ENCODE data around the gene SNN.
A peak's percentile ranks its signal among the peaks of the same experiment; 100 is the strongest.

SNN gene

DNA sequence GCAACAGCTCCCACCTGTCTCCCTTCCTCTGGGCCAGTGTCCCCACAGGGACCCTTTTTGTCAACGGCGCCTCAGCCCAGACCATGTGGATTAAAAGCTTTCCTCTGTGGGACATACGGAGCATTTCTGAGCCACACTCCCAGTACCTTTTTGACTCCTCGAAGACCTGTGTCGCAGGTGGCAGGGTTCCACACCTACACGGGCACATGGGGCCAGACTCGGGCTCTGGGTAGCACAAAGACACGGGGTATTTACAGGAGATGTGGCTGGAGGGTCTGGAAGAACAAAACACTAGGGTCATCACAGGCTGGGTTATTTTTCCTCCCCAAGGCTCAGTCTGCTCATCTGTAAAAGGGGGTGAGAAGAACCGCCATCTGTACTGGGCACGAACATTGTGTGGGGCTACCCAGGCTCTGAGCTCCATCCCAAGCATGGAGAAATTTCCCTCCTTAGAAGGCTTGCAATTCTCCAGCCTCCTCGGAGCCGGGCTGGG, 32.5 kb upstream of the SNN start:
- DNase-seq: no peak

DNA sequence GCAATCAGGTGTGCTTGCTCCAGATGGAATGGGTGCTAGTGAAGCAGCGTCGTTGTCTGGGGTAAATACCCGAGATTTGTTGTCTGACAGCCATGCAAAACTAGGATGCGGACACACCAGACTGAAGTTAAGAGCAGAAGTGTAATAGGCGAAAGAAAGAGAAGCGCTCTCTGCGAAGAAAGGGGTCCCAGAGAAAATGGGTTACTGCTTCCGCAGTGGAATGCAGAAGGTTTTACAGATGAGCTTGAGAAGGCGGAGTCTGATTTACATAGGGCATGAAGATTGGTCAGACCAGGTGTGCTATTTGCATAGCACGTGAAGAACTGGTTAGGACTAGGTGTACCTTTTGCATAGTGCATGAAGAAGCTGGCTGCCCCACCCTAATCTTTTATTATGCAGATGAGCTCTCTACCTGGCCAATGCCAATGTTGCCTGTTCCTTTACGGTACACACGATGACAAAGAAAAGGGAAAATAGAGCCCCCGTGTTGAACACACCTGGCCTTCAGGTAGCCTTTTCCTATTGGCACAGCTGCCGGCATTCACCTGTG, 32.0 kb upstream of the SNN start:
- no peak for DNase-seq

DNA sequence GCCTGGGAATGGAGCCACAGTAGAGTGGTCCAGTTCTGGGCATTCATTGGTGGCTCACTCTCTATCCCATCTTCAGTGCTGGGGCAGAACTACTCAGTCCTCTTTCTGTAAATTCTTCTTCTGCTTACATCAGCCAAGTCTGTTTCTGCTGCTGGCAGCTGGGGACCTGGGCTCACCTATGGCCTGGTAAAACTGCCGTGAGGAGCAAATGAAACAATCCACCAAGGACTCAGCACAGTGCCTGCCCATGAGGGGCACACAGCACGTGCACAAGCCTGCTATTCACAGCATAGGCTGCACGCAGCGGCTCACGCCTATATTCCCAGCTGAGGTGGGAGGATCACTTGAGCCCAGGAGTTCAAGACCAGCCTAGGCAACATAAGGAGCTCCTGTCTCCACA, 30.9 kb upstream of the SNN start:
- DNase-seq: no peak

DNA sequence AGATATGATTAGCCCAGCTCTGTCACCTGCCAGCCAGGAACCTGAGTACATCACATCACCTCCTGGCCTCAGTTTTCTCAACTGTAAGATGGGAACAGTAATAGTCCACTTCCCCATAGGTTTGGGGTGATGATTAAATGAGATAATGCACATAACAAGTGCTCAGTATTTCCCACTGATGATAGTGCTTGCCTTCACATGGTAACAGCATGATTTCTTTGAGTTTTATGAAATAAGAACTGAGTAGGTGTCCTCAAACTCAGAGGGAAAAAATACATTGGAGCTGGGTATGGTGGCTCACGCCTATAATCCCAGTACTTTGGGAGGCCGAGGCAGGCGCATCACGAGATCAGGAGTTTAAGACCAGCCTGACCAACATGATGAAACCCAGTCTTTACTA, 30.1 kb upstream of the SNN start:
- DNase-seq: no peak

DNA sequence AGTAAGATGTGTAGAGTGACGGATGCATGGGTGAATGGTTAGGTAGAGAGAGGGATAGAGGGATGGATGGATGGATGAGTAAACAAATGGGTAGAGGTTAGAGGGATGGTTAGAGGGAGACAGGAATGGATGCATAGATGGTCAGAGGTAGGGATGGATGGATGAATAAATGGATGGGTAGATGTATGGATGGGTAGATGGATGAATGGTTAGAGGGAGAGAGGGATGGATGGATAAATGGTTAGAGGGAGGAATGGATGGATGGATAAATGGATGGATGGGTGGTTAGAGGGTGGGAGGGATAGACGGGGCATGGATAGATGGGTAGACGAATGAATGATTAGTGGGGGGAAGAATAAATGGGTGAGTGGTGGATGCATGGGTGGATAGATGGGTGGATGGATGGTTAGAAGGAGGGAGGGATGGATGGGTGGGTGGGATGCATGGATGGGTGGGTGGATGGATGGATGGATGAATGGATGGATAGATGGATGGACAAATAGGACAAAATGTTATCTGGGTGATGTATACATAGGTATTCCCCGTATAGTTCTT, 29.2 kb upstream of the SNN start:
- no peak for DNase-seq

DNA sequence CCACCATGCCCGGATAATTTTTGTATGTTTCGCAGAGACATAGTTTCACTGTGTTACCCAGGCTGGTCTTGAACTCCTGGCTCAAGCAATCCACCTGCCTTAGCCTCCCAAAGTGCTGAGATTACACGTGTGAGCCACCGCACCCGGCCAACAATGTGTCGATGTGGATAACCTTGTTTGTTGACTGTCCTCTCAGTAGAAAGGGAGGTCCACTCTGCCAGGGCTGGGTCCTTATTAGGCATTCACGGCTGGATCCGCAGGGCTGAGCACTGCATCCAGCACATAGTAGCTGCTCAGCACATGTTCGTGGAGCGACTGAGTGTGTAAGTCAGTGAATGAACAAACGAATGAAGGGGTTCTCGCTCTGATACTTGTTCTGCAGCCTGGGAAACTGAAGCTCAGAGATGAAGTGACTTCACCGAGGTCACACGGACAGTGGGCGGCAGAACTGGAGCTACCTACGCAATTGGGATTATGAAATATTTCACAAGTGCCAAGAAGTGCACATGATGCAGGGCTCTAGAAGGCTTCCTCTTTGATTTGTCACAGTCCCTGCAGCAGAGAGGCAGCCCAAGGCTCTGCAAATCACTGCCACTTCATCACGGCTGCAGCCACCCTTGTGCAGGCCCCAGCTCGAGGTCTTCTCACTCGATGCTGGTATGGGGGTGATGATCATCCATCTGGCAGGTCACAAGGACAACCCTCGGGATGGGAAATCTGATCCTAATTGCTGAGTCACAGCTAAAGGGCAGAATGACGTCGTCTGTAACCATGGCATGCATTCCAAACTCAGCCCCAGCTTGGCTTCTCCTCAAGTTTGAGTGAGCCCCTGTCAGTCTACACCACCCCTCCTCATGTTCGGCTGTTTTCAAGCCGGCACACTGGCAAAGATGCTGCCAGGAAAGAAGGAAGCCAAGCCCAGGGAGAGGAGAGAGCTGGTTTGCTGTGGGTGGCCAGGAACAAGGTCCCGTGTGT, 28.0 kb upstream of the SNN start:
- no peak for DNase-seq

DNA sequence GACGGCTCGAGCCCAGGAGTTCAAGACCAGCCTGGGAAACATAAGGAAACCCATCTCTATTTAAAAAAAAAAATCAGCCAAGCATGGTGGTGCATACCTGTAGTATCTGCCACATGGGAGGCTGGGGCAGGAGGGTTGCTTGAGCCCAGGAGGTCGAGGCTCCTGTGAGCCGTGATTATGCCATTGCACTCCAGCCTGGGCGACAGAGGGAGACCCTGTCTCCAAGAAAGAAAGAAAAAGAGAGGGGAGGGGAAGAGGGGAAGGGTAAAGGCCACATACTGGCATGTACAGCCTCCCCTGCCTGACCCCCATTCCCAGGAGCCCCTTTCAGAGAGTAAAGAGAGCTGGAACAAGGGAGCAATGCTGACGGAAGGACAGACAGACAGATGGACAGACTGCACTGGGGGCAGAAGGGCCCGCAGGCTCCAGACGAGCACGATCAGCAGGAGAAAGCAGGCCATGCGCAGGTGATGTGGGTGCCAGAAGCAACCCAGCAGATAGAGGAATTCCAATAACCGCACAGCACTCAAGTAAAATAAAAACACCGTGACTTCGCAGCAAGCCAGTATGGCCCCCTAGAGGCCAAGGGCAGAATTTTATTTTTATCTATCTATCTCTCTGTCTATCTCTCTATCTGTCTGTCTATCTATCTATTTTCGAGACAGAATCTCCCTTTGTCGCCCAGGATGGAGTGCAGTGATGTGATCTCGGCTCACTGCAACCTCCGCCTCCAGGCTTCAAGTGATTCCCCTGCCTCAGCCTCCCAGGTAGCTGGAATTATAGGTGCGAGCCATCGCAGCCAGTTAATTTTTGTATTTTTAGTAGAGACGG, 27.1 kb upstream of the SNN start:
- DNase-seq: no peak

DNA sequence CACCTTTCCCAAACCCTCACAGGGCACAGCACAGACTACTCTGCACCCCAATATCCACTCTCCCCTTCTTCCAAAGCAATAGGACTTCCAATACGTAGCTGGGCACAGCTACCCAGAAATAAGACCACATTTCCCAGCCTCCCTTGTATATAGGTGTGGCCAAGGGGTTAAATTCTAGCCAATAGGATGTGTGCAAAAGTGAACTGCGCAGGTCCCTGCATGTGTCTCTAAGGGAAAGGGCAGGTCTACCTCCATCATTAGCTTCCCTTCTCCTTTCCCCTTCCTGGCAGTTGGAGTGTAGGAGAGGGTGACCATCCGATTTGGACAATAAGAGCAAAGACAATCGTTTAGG, 25.5 kb upstream of the SNN start:
- DNase-seq: no peak

DNA sequence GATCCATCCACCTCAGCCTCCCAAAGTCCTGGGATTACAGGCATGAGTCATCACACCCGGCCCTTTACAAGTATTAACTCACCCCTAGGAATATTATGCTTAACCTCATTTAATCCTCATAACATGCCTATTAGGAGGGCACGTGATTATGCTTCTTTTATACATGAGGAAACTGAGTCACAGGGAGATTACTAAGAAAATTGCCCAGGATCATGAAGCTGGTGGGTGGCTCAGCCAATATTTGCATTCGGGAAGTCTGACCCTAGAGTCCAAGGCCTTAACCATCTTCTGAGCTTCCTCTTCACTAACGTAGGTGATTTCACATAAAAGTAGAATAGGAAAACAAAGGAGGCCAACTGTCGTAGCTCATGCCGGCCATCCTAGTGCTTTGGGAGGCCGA, 19.0 kb upstream of the SNN start:
- DNase-seq: no peak

DNA sequence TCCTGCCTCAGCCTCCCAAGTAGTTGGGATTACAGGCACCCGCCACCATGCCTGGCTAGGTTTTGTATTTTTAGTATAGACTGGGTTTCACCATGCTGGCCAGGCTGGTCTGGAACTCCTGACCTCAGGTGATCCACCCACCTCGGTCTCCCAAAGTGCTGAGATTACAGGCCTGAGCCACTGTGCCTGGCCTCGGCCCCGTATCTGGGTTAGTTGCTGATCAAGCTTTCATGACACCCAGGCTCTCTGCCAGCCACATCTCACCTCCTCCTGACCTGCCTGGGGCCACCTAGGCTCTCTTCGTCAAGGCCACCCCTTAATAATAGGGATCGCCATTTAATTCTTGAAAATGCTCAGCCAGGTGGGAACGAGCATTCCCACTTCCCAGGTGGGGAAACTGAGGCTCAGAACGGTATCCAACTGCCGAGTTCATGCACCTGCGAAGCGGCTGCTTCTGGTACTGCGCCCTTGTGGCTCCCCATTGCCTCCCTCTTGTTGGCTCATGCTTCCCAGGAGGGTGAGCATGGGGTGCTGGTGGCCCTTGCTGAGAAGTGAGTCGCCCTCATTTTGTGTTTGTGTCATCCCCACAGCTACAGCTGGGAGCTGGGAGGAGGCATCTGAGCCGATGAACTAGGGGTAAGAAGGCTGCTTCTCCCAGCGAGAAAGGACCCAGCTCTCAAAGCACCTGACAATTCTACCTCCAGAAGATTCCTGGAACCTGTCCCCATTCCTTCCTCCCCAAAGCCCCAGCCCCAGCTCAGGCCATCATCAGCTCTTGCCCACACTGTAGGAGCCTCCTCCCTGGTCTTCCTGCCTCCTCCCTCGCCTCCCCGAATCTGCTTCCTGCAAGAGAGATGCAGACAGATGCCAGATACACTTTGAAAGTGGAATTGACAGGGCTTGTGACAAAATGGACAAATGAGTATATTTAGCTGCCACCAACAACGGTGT, 17.3 kb upstream of the SNN start:
- no peak for DNase-seq

DNA sequence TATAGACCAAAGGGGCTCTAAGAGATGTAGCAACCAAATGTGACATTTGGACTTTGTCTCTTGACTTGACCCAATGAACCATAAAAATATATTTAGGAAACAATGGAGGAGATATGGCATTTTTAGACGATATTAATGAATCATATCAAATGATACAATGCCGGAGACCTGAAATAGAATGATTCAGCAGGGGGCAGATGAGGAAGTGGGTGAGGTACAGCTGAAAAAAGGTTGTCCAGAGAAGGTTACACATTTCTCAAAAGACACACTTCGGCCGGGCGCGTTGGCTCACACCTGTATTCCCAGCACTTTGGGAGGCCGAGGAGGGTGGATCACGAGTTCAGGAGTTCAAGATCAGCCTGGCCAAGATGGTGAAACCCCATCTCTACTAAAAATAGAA, 16.5 kb upstream of the SNN start:
- no peak for DNase-seq

DNA sequence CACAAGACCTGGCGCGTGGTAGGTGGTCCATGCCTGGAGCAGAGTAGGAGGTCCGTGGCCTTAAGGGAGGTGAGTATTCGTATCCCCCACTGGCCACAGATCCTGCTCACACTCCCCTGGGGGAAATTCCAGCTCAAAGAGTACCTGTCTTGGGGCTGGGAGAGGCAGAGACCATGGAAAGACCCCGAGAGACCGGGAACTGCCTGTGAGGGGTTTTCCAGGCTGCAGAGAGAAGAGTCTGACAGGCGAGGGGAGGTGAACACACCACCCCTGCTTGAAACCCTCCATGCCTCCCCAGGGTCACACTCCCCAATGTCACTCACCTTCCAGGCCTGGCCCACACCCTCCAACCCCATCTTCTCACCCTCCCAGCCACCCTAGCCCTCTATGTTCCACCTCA, 12.6 kb upstream of the SNN start:
- DNase-seq: no peak

DNA sequence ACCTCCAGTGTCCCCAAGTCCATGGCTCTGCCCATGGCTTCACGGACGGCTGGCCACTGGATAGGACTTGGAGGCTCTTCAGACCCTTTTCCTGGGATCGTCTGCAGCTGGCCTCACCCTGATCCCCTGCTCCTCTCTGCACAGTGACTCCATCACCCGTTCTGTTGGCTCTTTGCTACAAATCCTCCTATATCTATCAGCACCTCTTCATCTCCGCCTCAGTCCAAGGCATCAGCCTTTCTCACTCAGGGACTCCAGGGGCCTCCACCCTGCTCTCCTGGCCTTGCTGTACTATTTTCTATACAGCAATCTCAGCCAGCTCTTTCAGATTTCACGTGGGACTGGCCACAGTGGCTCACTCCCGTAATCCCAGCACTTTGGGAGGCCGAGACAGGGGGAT, 10.7 kb upstream of the SNN start:
- DNase-seq: no peak

DNA sequence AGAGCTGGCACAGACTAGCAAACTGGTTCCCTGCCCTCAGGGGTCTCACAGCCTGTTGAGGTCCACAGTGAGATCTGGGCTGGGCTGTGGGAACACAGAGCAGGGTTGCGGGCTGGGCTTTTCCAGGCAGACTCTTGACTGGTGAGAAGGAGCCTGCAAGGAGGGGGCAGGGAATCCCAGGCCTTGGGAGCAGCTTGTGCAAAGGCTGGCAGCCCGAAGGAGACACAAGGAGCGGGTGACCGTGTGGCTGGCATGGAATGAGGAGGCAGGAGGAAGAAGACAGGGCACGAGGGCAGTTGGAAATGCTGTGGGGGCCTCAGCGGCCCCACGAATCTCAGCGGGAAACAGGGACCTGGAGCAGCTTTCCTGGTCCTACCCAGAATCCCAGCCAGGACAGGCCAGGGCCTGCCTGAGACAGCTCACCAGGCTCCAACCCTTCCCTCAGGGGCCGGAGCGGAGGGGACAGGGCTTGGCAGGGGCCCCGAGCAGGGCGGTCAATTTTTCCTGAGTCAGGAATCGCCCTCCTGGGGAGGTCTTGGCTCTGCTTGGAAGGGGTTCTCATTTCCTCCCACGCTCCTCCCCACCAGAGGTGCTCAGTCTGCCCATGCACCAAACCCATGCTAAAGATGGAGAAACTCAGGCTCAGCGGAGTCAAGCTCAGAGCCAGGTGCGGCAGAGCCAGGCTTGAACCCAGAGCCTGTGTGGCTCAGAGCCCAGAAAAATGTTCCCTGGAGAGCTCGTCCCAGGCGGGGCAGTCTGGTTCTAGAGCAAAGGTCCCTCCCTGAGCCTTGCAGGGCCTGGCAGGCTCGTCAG, 9.2 kb upstream of the SNN start:
- no peak for DNase-seq

DNA sequence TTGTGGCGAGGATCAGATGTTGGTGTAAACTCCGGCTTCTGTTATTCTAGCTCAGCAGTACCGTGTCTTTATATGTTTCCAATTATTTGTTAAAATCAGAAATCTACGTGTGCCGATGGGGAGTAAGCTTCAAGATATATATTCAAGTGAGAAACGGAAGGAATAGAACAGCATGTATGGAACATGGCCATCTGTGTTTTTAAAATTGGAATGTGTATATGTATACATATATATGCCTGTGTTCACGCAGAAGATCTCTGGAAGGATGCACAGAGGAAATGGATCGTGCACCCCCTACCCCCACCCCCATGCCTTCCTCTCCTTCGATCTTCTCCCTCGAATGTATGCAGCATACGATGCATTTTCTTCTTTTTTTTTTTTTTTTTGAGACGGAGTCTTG, 7.7 kb upstream of the SNN start:
- DNase-seq: no peak

DNA sequence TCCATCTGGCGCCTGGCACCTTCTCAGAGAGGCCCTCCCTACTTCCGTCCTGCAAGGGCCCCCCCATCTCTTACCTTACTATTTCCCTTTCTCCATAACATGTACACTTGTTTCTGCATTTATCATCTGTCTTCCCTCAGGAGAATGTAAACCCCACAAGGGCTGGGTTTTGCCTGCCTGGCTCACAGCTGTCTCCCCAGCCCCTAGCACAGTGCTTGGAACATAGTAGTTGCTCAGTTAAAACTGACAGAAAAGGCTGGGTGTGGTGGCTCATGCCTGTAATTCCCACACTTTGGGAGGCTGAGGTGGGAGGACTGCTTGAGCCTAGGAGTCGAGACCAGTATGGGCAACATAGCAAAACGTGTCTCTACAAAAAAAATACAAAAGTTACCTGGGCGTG, 5.7 kb upstream of the SNN start:
- DNase-seq: no peak

DNA sequence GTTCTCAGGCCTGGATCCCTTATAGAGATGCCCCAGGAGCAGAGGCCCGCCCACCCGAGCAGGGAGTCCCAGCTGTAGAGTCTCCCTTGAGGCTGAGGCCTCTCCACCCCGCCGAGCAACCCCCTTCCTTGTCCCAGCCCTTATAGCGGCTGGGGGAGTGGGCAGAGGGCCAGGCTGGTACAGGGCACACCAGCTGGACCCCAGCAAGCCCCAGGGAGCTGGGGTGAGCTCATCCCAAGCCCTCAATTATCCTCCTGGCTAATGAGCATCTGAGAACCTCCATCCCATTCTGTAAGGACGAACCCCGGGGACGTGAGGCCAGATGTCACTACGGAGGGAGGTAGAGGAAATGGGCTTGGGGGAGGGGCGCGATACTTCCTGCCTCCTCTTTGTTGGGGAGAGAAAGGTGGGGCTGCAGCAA, 3.2 kb upstream of the SNN start:
- peak in 2 of 4 experiments; percentile 34 to 53 for DNase-seq

DNA sequence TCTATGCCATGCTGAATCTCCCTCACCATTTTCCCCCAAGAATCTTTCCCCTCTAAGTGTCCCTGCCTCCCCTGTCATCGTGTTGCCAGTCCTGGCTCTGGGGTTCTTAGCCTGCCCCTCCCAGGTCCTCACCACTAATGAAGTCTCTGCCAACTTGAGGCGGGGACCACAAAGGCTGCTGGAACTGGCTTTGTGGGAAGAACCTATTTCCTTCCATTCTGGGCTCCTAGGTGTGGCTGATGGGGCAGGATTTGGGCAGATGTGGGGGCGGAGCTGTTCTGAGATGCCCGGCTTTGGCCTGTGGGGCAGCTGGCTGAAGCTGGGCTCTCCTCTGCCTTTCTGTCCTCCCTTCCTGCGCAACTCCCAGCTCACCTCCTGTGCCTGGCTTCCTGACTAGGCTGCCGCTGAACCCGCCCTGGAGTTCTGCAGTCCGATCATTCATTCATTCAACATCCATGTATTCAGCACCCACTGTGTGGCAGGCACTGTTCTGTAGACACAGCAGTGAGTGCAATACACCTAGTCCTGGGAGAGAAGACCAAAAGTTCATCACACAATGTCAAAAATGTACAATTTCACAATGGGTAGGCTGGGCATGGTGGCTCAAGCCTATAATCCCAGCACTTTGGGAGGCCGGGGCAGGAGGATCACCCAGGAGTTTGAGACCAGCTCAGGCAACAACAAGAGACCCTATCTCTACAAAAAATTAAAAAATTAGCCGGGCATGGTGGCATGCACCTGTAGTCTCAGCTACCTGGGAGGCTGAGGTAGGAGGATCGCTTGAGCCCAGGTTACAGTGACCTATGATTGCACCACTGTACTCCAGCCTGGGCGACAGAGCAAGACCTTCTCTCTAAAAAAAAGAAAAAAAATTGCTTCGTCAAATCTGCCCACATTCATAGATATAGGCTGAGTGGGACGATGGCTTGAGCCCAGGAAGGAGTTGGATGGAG, 1.9 kb upstream of the SNN start:
- no peak for DNase-seq

DNA sequence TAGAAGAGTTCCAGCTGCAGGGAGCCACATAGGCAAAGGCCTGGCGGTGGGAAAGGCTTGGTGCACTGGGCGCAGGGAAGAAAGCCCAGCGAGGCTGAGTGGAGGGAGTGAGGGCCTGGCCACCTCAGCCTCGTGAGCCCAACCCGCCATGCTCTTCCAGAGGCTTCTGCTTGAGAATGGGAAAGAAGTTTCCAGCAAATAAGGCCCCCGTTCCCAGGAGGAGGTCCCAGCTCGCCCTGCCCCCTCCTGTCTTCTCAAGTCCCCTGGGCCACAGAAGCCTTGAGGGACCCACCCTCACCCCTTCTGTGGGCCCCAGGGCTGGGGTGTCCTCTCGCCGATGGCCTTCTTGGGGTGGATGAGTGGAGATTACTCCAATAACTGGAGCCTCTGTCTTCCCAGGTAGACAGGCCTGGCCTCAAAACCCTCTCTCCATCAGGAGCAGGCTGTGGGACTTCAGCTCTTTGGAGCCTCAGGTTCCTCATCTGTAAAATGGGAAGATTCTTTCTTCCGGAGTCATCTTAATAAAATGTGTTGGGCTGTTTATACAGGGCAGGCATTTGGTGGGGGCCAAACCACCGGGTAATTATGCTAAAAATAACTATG, 933 bp upstream of the SNN start:
- DNase-seq: no peak
